Measurements from ENCODE around the gene TBCK.
"Not testable (repeated sequence)": the region's sequence is repeated elsewhere in the genome, so short reads cannot be mapped to it uniquely, and the experiment has no call there.

The TBCK gene

GRCh38 chr4:106284227-106284626 lies 31.8 kb downstream of the TBCK start:
- DNase-seq, result no peak

GRCh38 chr4:106277140-106277675 lies 38.8 kb downstream of the TBCK start:
- no peak for DNase-seq

- no peak for DNase-seq
Measured at GRCh38 chr4:106273831-106274230, 42.2 kb downstream of the TBCK start.

- DNase-seq, result no peak
Measured at GRCh38 chr4:106270736-106271135, 45.3 kb downstream of the TBCK start.

GRCh38 chr4:106269711-106270110 lies 46.3 kb downstream of the TBCK start:
- no peak for DNase-seq

DNA sequence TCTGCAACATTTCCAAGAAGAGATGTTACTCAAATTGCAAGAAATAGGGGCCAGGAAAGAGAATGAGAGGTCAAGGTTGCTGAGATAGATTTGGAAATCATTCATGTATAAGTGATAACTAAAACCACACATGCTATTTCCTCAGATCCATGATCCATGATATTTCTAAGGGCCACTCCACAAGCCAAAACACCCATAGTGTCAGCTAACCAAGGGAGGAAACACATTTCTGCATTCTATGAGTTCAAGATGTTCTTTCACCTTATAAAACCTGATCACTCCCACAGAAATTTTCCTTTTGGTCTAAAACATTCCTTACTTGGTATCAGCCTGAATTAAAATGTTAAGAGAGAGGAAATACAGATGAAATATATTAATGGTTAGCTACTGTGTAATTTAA lies 47.2 kb downstream of the TBCK start:
- DNase-seq, result no peak

- DNase-seq, result no peak
Measured at GRCh38 chr4:106266201-106266600, 49.8 kb downstream of the TBCK start.

DNA sequence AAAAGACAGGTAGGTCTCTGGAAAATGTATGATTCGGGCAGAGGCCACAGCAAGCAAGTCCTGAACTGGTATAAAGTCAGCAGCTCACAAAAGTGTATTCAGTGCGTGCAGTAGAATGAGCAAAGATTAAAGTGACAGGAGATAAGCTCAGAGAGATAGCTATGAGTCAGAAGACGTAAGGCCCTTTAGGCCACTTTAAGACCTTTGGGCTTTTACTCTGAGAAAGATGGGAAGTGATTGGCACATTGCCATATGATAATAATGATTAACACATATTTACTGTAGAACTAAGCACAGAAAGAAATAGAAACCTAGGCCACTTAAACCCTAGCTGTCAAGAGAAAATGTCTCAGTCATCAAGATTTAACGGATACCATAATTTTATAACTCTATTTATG lies 51.7 kb downstream of the TBCK start:
- DNase-seq, result no peak

GRCh38 chr4:106263594-106264330 lies 52.2 kb downstream of the TBCK start:
- no peak for DNase-seq

GRCh38 chr4:106261980-106262379 lies 54.0 kb downstream of the TBCK start:
- DNase-seq, result no peak

DNA sequence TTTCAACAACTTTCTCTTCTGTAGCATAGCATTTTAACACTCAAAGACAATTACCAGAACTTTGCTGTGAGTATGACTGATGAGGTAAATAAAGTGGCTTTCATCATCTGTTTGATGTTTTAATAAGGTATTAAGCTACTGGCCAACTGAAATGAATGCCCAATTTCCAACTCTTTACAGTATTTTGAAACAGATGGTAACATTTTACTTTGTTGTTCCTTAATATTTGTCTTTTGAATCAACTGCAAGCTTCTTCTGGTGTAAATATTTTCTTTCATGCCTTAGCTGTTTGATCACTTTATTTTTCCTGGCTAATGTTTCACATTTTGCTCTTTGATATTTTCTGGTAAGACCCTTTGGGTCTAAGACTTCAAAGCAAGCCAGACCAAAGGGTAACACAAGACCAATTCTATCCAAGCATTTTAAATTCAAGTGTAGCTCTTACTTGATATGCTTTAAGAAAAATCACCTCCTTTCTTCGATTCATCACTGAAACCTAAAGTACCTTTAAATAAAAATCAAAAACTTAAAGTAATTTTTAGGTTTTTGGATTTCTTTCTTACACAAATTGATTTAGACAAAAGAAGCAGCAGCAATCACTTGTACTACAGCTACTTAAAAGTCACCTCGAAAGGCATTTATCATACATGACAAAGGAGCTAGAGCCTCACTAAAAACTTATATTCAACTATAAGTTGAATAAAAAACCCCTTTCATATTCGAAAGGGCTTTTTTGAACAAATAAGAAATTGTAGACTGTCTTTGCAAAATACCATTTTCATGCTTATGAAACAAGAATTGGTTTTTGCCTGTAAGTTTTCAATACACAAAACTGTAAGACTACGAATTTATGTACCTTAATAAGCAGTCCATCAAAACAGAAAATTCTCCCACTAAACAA lies 57.6 kb downstream of the TBCK start:
- no peak for DNase-seq

- DNase-seq, result no peak
Measured at GRCh38 chr4:106256190-106256589, 59.8 kb downstream of the TBCK start.

- no peak for DNase-seq
Measured at GRCh38 chr4:106255195-106255594, 60.8 kb downstream of the TBCK start.

GRCh38 chr4:106253364-106254129 lies 62.5 kb downstream of the TBCK start:
- DNase-seq, result no peak

DNA sequence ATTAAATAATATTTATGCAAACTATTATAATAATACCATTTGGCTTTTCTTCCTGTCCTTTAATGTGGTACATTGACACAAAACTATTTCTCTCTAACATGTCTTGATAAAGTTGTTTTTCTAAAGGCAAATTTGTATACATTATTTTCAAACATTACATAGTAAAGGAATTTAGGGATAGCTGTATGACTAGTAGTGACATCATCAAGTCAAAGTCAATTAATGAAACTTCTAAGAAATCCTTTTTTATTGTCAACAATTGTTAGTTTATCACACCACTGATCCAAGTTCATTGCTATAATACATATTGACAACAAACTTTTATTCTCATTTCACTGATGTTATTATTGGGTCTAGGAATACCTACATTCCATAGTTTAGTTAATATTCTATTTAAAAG lies 68.4 kb downstream of the TBCK start:
- no peak for DNase-seq

DNA sequence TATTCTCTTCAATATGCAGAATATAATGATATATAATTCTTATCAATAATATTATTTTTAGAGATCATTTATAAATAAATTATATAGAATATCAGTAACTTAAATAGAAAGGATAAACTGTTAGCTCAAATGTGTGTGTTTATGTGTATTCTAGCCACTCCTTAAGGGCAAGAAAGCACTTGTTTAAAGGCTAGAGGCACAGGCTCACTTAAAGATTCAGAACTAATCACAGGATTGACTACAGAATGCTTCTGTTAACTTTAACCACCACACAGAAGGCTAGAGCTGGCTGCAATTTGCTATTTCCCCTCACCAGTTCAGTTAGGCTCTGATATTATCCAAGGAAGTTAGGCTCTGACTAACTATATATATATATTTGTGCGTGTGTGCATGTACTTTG lies 69.6 kb downstream of the TBCK start:
- DNase-seq, result no peak

DNA sequence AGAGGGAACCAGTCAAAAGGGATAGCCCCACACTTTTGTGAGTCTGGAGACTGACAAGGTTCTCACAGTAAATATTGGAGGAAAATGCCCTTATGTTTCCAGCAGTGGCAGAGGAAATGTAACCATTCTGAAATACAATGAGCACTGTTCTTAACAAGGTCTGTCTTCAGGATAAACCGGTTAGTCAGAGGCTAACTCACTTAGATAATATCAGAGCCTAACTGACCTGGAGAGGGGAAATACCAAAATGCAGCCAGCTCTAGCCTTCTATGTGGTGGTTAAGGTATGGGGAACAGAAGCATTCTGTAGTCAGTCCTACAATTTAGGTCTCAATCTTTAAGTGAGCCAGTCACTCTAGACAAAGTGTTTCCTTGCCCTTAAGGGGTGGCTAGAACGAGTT lies 70.8 kb downstream of the TBCK start:
- no peak for DNase-seq

DNA sequence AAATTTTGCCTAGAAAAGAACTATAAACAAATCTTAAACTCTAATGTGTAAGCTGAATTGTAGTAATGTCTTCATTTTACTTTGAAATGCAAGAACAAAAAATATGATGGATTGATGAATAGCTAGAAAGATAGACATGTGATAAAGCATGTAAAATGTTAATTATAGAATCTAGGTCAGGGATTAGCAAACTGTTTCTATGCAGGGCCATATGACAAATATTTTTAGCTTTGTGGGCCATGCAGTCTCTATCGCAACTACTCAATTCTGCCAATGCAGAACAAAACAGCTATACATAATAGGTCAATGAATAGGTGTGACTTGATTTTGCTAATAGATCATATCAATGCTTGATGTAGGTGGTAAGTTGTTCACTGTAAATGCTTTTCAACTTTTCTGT lies 75.3 kb downstream of the TBCK start:
- no peak for DNase-seq

GRCh38 chr4:106238820-106239420 lies 77.1 kb downstream of the TBCK start:
- no peak for DNase-seq

DNA sequence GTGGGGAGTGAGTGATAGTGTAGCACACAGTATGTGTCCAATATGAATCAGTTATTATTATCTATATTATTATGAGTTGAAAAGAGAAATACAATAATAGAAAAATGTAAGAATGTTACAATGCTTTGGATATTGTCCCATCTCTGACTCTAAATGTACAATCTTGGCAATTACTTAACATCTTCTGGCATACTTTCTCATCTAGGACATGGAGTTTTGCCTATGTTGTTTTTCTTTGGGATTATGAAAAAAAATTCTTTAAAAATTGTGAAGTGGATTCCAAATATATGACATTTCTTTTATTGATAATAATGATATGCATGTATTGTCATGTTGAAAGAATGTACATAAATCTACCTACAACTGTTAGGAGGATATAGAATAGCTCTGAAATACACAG lies 84.1 kb downstream of the TBCK start:
- DNase-seq, result no peak

- DNase-seq, result no peak
Measured at GRCh38 chr4:106222548-106222947, 93.5 kb downstream of the TBCK start.

DNA sequence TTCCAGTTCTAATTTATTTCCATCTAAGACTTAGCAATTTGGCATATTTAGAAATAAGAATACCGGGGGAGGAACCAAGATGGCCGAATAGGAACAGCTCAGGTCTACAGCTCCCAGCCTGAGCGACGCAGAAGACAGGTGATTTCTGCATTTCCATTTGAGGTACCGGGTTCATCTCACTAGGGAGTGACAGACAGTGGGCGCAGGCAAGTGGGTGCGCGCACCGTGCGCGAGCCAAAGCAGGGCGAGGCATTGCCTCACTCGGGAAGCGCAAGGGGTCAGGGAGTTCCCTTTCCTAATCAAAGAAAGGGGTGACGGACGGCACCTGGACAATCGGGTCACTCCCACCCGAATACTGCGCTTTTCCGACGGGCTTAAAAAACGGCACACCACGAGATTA lies 102.7 kb downstream of the TBCK start:
- DNase-seq, result not testable (repeated sequence)

DNA sequence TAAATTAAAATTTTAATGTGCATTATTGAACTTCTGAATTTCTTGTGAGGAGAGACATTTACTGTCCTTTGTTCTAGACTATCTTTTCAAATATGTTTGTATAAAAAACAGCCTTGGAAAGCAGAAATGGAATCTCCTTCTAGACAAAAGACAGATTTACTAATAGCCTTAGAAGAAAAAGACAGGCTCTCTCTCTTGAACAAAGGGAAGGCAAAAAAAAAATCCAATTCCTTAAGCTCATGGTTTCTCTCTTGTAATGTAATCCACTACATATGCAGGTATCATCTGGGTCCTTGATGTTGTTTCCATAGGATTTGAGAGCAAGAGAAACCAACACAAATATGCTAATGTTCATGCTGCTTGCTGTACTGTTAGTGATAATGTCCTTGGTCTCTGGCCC lies 106.0 kb downstream of the TBCK start:
- DNase-seq, result no peak
